Breast epithelium (tissue), 4 donors: Measurements from ENCODE around the gene PRLR. TPM values are rescaled to one million over a fixed set of nuclear protein-coding genes. Genes with fewer than 3 reads are reported as not detected.

Source experiments
- DNase-seq, 2 donors: peaks; one replicate each; pipeline ENCODE4 v3.0.0-alpha.2; 2019; ENCODE audit warnings: low spot score in 2 of 2
- H3K27ac ChIP-seq, 2 donors: fragments of 200-600 bp; sonication (generic) in 1 of 2; one replicate each; pipeline ENCODE4 v1.5.1; 2016 to 2019; ENCODE audit warnings: mild to moderate bottlenecking in 1 of 2
- H3K27me3 ChIP-seq, 2 donors: fragments of 200-600 bp; sonication (generic) in 1 of 2; one replicate each; pipeline versions ENCODE4 v1.5.1 to v1.6.0; 2017 to 2019; ENCODE audit warnings: control low read depth in 1 of 2, mild to moderate bottlenecking in 1 of 2
- H3K36me3 ChIP-seq: fragments of 200-600 bp; one replicate; pipeline ENCODE4 v1.5.1; 2019
- H3K4me1 ChIP-seq, 2 donors: fragments of 200-600 bp; sonication (generic); one replicate each; pipeline ENCODE4 v1.5.1; 2016 to 2019; ENCODE audit warnings: control low read depth in 1 of 2
- H3K4me3 ChIP-seq, 3 donors: fragments of 200-600 bp; sonication (generic); 1 replicate in 2 of 3; 2 replicates in 1 of 3; pipeline ENCODE4 v1.5.1; 2016 to 2019; ENCODE audit warnings: mild to moderate bottlenecking in 3 of 3, moderate library complexity in 2 of 3
- H3K9me3 ChIP-seq, 2 donors: fragments of 200-600 bp; sonication (generic) in 1 of 2; one replicate each; pipeline ENCODE4 v1.5.1; 2016 to 2019; ENCODE audit warnings: control low read depth in 1 of 2
- POLR2A ChIP-seq: fragments of 450-650 bp; IDR thresholded peaks from one replicate; pipeline ENCODE4 v1.6.1; 2016; ENCODE audit warnings: antibody characterized with exemption, mild to moderate bottlenecking, moderate library complexity
- POLR2AphosphoS5 ChIP-seq, 3 donors: sonication (generic); formaldehyde crosslinking; IDR thresholded peaks; one replicate each; pipeline ENCODE4 v1.6.1; 2017; ENCODE audit warnings: antibody characterized with exemption in 3 of 3
- intact Hi-C: fragments of 100-400 bp; cut with DNase I; formaldehyde crosslinking; loops from one replicate; pipeline ENCODE4 v1.15.1; 2023; ENCODE audit warnings: low total_unique reads
- total RNA-seq, 3 donors: library from RNA; depleted of rRNA; stranded (reverse); fragments of >200 nt; gene quantifications; one replicate each; pipeline ENCODE4 v1.1.0, GENCODE V29; 2016
- TF ChIP-seq, protein P1 (sequence below), 3 donors: fragments of 450-650 bp; IDR thresholded peaks; one replicate each; pipeline ENCODE4 v1.5.1; 2016 to 2017; ENCODE audit warnings: antibody characterized with exemption in 3 of 3, mild to moderate bottlenecking in 3 of 3, moderate library complexity in 3 of 3

Gene PRLR
- total RNA-seq, 3 donors from 2014 or later, result 2.6 to 78.0 (median 28.8) TPM

GRCh38 chr5:35203403-35203802 lies 26.9 kb downstream of the PRLR start:
- TF ChIP-seq POLR2A (no peak), POLR2AphosphoS5 (IDR thresholded peaks at IDR 0.05) (no peak)
- TF ChIP-seq, protein P1, sequence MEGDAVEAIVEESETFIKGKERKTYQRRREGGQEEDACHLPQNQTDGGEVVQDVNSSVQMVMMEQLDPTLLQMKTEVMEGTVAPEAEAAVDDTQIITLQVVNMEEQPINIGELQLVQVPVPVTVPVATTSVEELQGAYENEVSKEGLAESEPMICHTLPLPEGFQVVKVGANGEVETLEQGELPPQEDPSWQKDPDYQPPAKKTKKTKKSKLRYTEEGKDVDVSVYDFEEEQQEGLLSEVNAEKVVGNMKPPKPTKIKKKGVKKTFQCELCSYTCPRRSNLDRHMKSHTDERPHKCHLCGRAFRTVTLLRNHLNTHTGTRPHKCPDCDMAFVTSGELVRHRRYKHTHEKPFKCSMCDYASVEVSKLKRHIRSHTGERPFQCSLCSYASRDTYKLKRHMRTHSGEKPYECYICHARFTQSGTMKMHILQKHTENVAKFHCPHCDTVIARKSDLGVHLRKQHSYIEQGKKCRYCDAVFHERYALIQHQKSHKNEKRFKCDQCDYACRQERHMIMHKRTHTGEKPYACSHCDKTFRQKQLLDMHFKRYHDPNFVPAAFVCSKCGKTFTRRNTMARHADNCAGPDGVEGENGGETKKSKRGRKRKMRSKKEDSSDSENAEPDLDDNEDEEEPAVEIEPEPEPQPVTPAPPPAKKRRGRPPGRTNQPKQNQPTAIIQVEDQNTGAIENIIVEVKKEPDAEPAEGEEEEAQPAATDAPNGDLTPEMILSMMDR (IDR thresholded peaks at IDR 0.05), result no peak
- Histone ChIP-seq H3K4me3 (no peak overlapping the region), H3K36me3 (no peaks in the 10 kb centered on the region), H3K27me3 (no peaks in the 10 kb centered on the region), H3K27ac (no peak overlapping the region), H3K4me1 (peaks cover 0 to 5% of the 10 kb centered on the region in 2 donors), H3K9me3 (no peaks in the 10 kb centered on the region)
- no peak for DNase-seq
- intact Hi-C loops, result no loop called here

DNA sequence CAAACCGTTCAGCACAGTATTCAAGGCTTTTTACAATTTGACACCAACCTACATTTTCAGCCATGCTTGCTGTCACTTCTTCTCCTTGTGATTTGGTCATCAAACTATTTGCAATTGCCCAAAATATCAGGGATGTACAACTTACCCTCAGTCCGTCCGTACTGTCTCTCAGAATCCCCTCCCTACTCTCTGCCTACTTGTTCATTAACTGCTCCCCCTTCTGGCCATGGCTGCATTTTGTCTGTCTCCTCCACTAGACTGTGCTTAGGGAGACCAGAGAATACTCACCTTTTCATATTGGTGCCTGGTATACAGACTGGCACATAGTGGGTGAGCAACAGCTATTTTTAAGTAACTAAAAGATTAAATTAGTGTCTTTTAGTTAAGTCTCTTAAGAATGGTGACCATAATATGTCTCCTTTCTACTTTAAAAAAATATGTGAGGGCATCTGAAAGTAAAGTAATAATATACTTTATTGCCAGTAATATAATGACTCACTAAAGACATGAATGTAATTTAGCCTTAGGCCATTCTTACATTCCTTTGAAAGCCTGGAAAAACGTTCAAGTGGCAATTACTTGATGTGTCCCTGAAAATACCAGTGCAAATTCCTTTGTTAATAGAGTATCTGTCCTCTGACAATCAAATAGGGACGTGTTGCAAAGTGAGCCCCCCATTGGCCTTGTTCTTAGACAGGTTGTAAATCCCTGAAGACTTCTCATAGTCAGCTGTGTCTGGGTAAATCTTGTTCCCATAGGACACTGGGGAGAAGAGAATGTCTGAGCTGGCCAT lies 27.8 kb downstream of the PRLR start:
- H3K9me3 ChIP-seq, result no peaks in the 10 kb centered on the region
- H3K27me3 ChIP-seq, result no peaks in the 10 kb centered on the region
- H3K27ac ChIP-seq, result no peak overlapping the region
- H3K4me1 ChIP-seq, result peaks cover 0 to 5% of the 10 kb centered on the region in 2 donors
- no peak overlapping the region for H3K4me3 ChIP-seq
- intact Hi-C loops, result no loop called here
- TF ChIP-seq, protein P1 (IDR thresholded peaks at IDR 0.05), result no peak
- TF ChIP-seq POLR2A, result no peak
- TF ChIP-seq POLR2AphosphoS5 (IDR thresholded peaks at IDR 0.05), result no peak
- no peak for DNase-seq
- no peaks in the 10 kb centered on the region for H3K36me3 ChIP-seq

DNA sequence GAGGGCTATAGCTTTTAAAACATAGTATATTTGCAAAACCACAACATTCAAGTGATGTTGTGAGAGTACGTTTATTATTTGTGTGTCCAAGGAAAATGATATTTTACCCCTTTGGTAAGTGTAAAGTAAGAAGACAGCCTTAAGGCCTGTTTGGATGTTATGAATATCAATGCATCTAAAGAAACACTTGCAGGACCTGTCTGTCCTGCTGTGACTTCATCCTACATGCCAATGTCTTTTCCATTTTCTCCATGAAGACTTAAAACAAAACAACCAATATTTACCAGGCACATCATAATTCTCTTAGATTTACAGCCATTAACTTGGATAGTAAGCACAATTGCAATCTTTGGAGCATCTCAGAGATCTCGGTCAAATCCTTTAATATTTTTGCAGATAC lies 29.0 kb downstream of the PRLR start:
- TF ChIP-seq POLR2AphosphoS5 (IDR thresholded peaks at IDR 0.05), result no peak
- TF ChIP-seq POLR2A, result no peak
- TF ChIP-seq, protein P1 (IDR thresholded peaks at IDR 0.05), result no peak
- intact Hi-C loops, result no loop called here
- H3K27ac ChIP-seq, result no peak overlapping the region
- no peaks in the 10 kb centered on the region for H3K9me3 ChIP-seq
- H3K27me3 ChIP-seq, result no peaks in the 10 kb centered on the region
- no peak for DNase-seq
- H3K4me3 ChIP-seq, result no peak overlapping the region
- H3K4me1 ChIP-seq, result peaks cover 0 to 5% of the 10 kb centered on the region in 2 donors
- no peaks in the 10 kb centered on the region for H3K36me3 ChIP-seq

- Histone ChIP-seq H3K9me3 (no peaks in the 10 kb centered on the region), H3K4me1 (peaks cover 0 to 5% of the 10 kb centered on the region in 2 donors), H3K4me3 (no peak overlapping the region), H3K27me3 (no peaks in the 10 kb centered on the region), H3K36me3 (no peaks in the 10 kb centered on the region), H3K27ac (no peak overlapping the region)
- no peak for DNase-seq
- intact Hi-C loops, result no loop called here
- TF ChIP-seq POLR2A, result no peak
- TF ChIP-seq, protein P1 (IDR thresholded peaks at IDR 0.05), result no peak
- TF ChIP-seq POLR2AphosphoS5 (IDR thresholded peaks at IDR 0.05), result no peak
These were observed 30.4 kb downstream of the PRLR start for GRCh38 chr5:35199886-35200285.

DNA sequence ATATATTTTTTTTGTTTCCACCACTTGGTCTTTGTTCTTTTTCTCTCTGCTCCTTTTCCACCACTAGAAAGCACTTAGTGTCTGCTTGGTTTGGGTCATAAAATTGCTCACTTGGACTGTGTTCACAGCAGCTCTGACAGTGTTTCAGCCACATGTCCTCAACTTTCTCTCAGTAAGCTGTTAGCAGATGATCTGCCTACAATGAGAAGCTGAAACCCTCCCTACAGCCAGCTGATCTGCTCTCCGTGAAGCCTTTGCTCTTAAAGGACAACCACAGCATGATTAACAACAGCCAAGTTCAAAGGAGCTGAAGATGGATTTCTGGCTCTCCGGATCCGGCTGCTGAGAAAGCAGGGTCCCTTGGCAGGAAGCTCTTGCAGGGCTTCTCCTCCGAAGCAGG lies 31.6 kb downstream of the PRLR start:
- intact Hi-C loops, result no loop called here
- Histone ChIP-seq H3K36me3 (no peaks in the 10 kb centered on the region), H3K4me3 (no peak overlapping the region), H3K27me3 (no peaks in the 10 kb centered on the region), H3K27ac (peak overlapping the region in 1 of 2 donors; percentile 4), H3K9me3 (no peaks in the 10 kb centered on the region), H3K4me1 (peaks cover 0 to 5% of the 10 kb centered on the region in 2 donors)
- TF ChIP-seq POLR2A (no peak), POLR2AphosphoS5 (IDR thresholded peaks at IDR 0.05) (no peak)
- TF ChIP-seq, protein P1 (IDR thresholded peaks at IDR 0.05), result no peak
- no peak for DNase-seq
